IPS DF 6.9 (cell line): ENCODE data around the gene CYP4F22.
"Not testable (repeated sequence)": the region's sequence is repeated elsewhere in the genome, so short reads cannot be mapped to it uniquely, and the experiment has no call there.

Experiments
- DNase-seq: peaks from one replicate; pipeline ENCODE4 v3.0.0-alpha.2; 2013; ENCODE audit warnings: low read depth, low spot score
- H3K27ac ChIP-seq: one replicate; pipeline ENCODE4 v1.5.1; 2013; ENCODE audit warnings: low read length, control low read depth
- H3K27me3 ChIP-seq: 2 replicates; pipeline ENCODE4 v1.6.1; 2013; ENCODE audit warnings: mild to moderate bottlenecking, low read length; ENCODE audit not compliant: control insufficient read depth, insufficient read depth
- H3K36me3 ChIP-seq: 2 replicates; pipeline ENCODE4 v1.6.1; 2013; ENCODE audit warnings: low read length; ENCODE audit not compliant: control insufficient read depth, insufficient read depth
- H3K4me1 ChIP-seq: 2 replicates; pipeline ENCODE4 v1.6.1; 2013; ENCODE audit warnings: low read length; ENCODE audit not compliant: control insufficient read depth, insufficient read depth
- H3K4me3 ChIP-seq: 2 replicates; pipeline ENCODE4 v1.5.1; 2013; ENCODE audit warnings: mild to moderate bottlenecking, low read length
- H3K9me3 ChIP-seq: 2 replicates; pipeline ENCODE4 v1.6.1; 2013; ENCODE audit warnings: low read length, inconsistent platforms; ENCODE audit not compliant: control insufficient read depth, insufficient read depth
- WGBS: extraction: QIAGEN DNeasy Blood & Tissue Kit; methylation state at CpG from one replicate; pipeline ENCODE4 v1.1.7; 2013; ENCODE audit warnings: mixed read lengths, missing lambda C conversion rate; ENCODE audit not compliant: insufficient read length, insufficient coverage; 5-methylcytosine and 5-hydroxymethylcytosine counted together

Gene CYP4F22

GRCh38 chr19:15592506-15592905 lies 84.2 kb downstream of the CYP4F22 start:
- not testable (repeated sequence) for H3K36me3 ChIP-seq, H3K4me1 ChIP-seq, H3K27ac ChIP-seq, DNase-seq, H3K27me3 ChIP-seq, H3K4me3 ChIP-seq
- no CpG with 5 or more reads among the region's 5 CpGs for WGBS
- peaks cover 16% of the 10 kb centered on the region for H3K9me3 ChIP-seq

GRCh38 chr19:15593766-15594165 lies 85.4 kb downstream of the CYP4F22 start:
- H3K4me1 ChIP-seq, H3K27me3 ChIP-seq, H3K27ac ChIP-seq, H3K4me3 ChIP-seq, DNase-seq, H3K9me3 ChIP-seq, H3K36me3 ChIP-seq: not testable (repeated sequence)
- no CpG with 5 or more reads among the region's 4 CpGs for WGBS

GRCh38 chr19:15595069-15595468 lies 86.7 kb downstream of the CYP4F22 start:
- WGBS: no CpG with 5 or more reads among the region's 6 CpGs
- no peak for DNase-seq

More at GRCh38 chr19:15595069-15595468, 86.7 kb downstream of the CYP4F22 start:
- Histone ChIP-seq H3K4me1 (no peaks in the 10 kb centered on the region), H3K36me3 (no peaks in the 10 kb centered on the region), H3K4me3 (no peak overlapping the region), H3K9me3 (peaks cover 7% of the 10 kb centered on the region), H3K27ac (no peak overlapping the region), H3K27me3 (no peaks in the 10 kb centered on the region)
